Left lobe of liver (tissue), 2 donors: ENCODE data around the gene DENND2A. TPM values are rescaled to one million over a fixed set of nuclear protein-coding genes. Genes with fewer than 3 reads are reported as not detected.
"Not testable (repeated sequence)": the region's sequence is repeated elsewhere in the genome, so short reads cannot be mapped to it uniquely, and the experiment has no call there.

Experiments
- ATAC-seq: fragments of 200-7000 bp; cut with Tn5 transposase; one replicate; pipeline ENCODE4 v1.9.1; 2020; ENCODE audit warnings: mild to moderate bottlenecking, moderate library complexity
- DNase-seq: peaks from one replicate; pipeline ENCODE4 v3.0.0-alpha.2; 2020; ENCODE audit warnings: low spot score
- total RNA-seq: library from RNA; stranded (reverse); gene quantifications from one replicate; pipeline ENCODE4 v1.2.1, GENCODE V29; 2021
- donor health status: DM: no; HTN: no; CAD: no; lungs with moderate emphysema.
- donor health status: DM: no; HTN: yes; CAD: no.

Gene DENND2A
- total RNA-seq, 1 donor from 2014 or later, result 2.5 TPM

- no peak for DNase-seq
- ATAC-seq, result no peak
Measured at GRCh38 chr7:140650367-140650766, 9.8 kb upstream of the DENND2A start.

GRCh38 chr7:140649556-140650205, 9.1 kb upstream of the DENND2A start:
- DNase-seq (no peak), ATAC-seq (no peak)

GRCh38 chr7:140646931-140647647, 6.5 kb upstream of the DENND2A start:
- DNase-seq (no peak), ATAC-seq (peak; percentile 76)

GRCh38 chr7:140645166-140645900, 4.7 kb upstream of the DENND2A start:
- no peak for DNase-seq
- ATAC-seq, result no peak

- DNase-seq, ATAC-seq: not testable (repeated sequence)
Measured at GRCh38 chr7:140644761-140645160, 4.1 kb upstream of the DENND2A start.

- no peak for ATAC-seq
- no peak for DNase-seq
Measured at GRCh38 chr7:140643416-140643815, 2.8 kb upstream of the DENND2A start.

GRCh38 chr7:140641524-140642195, 1.0 kb upstream of the DENND2A start:
- ATAC-seq, result no peak
- DNase-seq, result no peak

GRCh38 chr7:140640060-140640637, 464 bp downstream of the DENND2A start:
- no peak for DNase-seq

GRCh38 chr7:140639366-140640053, 1.1 kb downstream of the DENND2A start:
- DNase-seq, result no peak
- peak; percentile 32 for ATAC-seq

More at GRCh38 chr7:140640060-140640637, 464 bp downstream of the DENND2A start:
- peak; percentile 70 for ATAC-seq

- ATAC-seq (no peak), DNase-seq (no peak)
Measured at GRCh38 chr7:140638173-140638791, 2.3 kb downstream of the DENND2A start.

- ATAC-seq (no peak), DNase-seq (no peak)
Measured at GRCh38 chr7:140637400-140637799, 3.2 kb downstream of the DENND2A start.

GRCh38 chr7:140635816-140636215, 4.8 kb downstream of the DENND2A start:
- ATAC-seq (no peak), DNase-seq (no peak)

- ATAC-seq, result peak; percentile 65
- no peak for DNase-seq
Measured at GRCh38 chr7:140635345-140635744, 5.3 kb downstream of the DENND2A start.

- DNase-seq (no peak), ATAC-seq (no peak)
Measured at GRCh38 chr7:140631602-140632001, 9.0 kb downstream of the DENND2A start.

GRCh38 chr7:140631021-140631420, 9.6 kb downstream of the DENND2A start:
- no peak for ATAC-seq
- no peak for DNase-seq

- DNase-seq, result peak; percentile 70
- peak; percentile 27 for ATAC-seq
Measured at GRCh38 chr7:140625908-140626868, 14.4 kb downstream of the DENND2A start.

GRCh38 chr7:140625192-140625558, 15.4 kb downstream of the DENND2A start:
- DNase-seq, result not testable (repeated sequence)

GRCh38 chr7:140624392-140625191, 16.0 kb downstream of the DENND2A start:
- no peak for ATAC-seq
- DNase-seq, result no peak

More at GRCh38 chr7:140625192-140625558, 15.4 kb downstream of the DENND2A start:
- ATAC-seq, result not testable (repeated sequence)
